ENCODE results near the gene TP63.

- TF ChIP-seq CTCF (IDR thresholded peaks at IDR 0.05) (no peak), KDM5A (IDR thresholded peaks at IDR 0.05) (no peak), CEBPB (IDR thresholded peaks at IDR 0.05) (no peak), NR3C1 (IDR thresholded peaks at IDR 0.05) (no peak), POLR2A (IDR thresholded peaks at IDR 0.05; ENCODE audit: low read length) (no peak), MAX (IDR thresholded peaks at IDR 0.05) (no peak), BHLHE40 (IDR thresholded peaks at IDR 0.05; ENCODE audit: low read depth, low read length) (no peak)
Observed at GRCh38 chr3:189781415-189781814, 150.2 kb downstream of the TP63 start.

Measured in A549 (cell line).